COLO829 (cell line): ENCODE results near the gene MBOAT2.
A peak's percentile ranks its signal among the peaks of the same experiment; 100 is the strongest.
"Not testable (repeated sequence)": the region's sequence is repeated elsewhere in the genome, so short reads cannot be mapped to it uniquely, and the experiment has no call there.

Experiments used
- DNase-seq: peaks from one replicate; pipeline ENCODE4 v3.0.0; 2012; ENCODE audit warnings: low spot score

The MBOAT2 gene

GRCh38 chr2:8895087-8895912, 108.2 kb downstream of the MBOAT2 start:
- not testable (repeated sequence) for DNase-seq

- DNase-seq = no peak
These were observed 109.3 kb downstream of the MBOAT2 start for GRCh38 chr2:8893978-8894820.

- DNase-seq = no peak
These were observed 110.0 kb downstream of the MBOAT2 start for GRCh38 chr2:8893474-8893873.

GRCh38 chr2:8892111-8892510, 111.4 kb downstream of the MBOAT2 start:
- no peak for DNase-seq

GRCh38 chr2:8889978-8890377, 113.5 kb downstream of the MBOAT2 start:
- no peak for DNase-seq

- DNase-seq = no peak
These were observed 114.5 kb downstream of the MBOAT2 start for GRCh38 chr2:8888963-8889362.

GRCh38 chr2:8886876-8887275, 116.6 kb downstream of the MBOAT2 start:
- DNase-seq = no peak

- DNase-seq = no peak
These were observed 117.3 kb downstream of the MBOAT2 start for GRCh38 chr2:8886202-8886518.

- no peak for DNase-seq
These were observed 117.9 kb downstream of the MBOAT2 start for GRCh38 chr2:8885449-8886201.

GRCh38 chr2:8884812-8885211, 118.7 kb downstream of the MBOAT2 start:
- DNase-seq = no peak

- DNase-seq = no peak
These were observed 121.4 kb downstream of the MBOAT2 start for GRCh38 chr2:8882094-8882493.

- DNase-seq = no peak
These were observed 125.6 kb downstream of the MBOAT2 start for GRCh38 chr2:8877894-8878293.

GRCh38 chr2:8877332-8877731, 126.2 kb downstream of the MBOAT2 start:
- no peak for DNase-seq

- DNase-seq = no peak
These were observed 126.9 kb downstream of the MBOAT2 start for GRCh38 chr2:8876628-8877027.

GRCh38 chr2:8872821-8873432, 130.6 kb downstream of the MBOAT2 start:
- DNase-seq = peak; percentile 58

- DNase-seq = no peak
These were observed 133.0 kb downstream of the MBOAT2 start for GRCh38 chr2:8870441-8870840.

GRCh38 chr2:8867363-8867762, 136.1 kb downstream of the MBOAT2 start:
- no peak for DNase-seq

GRCh38 chr2:8863331-8863953, 140.0 kb downstream of the MBOAT2 start:
- no peak for DNase-seq

GRCh38 chr2:8862230-8862629, 141.3 kb downstream of the MBOAT2 start:
- no peak for DNase-seq

GRCh38 chr2:8861797-8862196, 141.7 kb downstream of the MBOAT2 start:
- DNase-seq = no peak

- no peak for DNase-seq
These were observed 143.2 kb downstream of the MBOAT2 start for GRCh38 chr2:8860239-8860638.

GRCh38 chr2:8858910-8859309, 144.6 kb downstream of the MBOAT2 start:
- no peak for DNase-seq
